Right cardiac atrium (tissue), 5 donors: ENCODE data around the gene SPTSSB. TPM values are rescaled to one million over a fixed set of nuclear protein-coding genes. Genes with fewer than 3 reads are reported as not detected.

ENCODE experiments used
- ATAC-seq, 2 donors: fragments of 200-7000 bp; cut with Tn5 transposase; one replicate each; pipeline versions ENCODE4 v1.8.0 to v1.9.1; 2020; ENCODE audit warnings: moderate library complexity in 2 of 2, mild to moderate bottlenecking in 1 of 2
- DNase-seq, 3 donors: peaks; one replicate each; pipeline ENCODE4 v3.0.0-alpha.2; 2020
- H3K27ac ChIP-seq: one replicate; pipeline ENCODE4 v1.5.1; 2013; ENCODE audit warnings: mild to moderate bottlenecking, low read length, control low read depth, moderate library complexity
- H3K27me3 ChIP-seq: one replicate; pipeline ENCODE4 v1.6.1; 2013; ENCODE audit not compliant: control insufficient read depth, insufficient read depth
- H3K4me1 ChIP-seq: one replicate; pipeline ENCODE4 v1.6.1; 2013; ENCODE audit warnings: low read length; ENCODE audit not compliant: control insufficient read depth, insufficient read depth
- H3K4me3 ChIP-seq: one replicate; pipeline ENCODE4 v1.5.1; 2013; ENCODE audit warnings: low read length, control low read depth
- H3K9me3 ChIP-seq: one replicate; pipeline ENCODE4 v1.6.1; 2013; ENCODE audit warnings: low read length; ENCODE audit not compliant: control insufficient read depth
- WGBS: extraction: QIAGEN DNeasy Blood & Tissue Kit; methylation state at CpG from one replicate; pipeline ENCODE4 v1.1.7; 2013; 5-methylcytosine and 5-hydroxymethylcytosine counted together
- intact Hi-C, 4 donors: fragments of 100-400 bp; cut with DNase I; formaldehyde crosslinking; loops; one replicate each; pipeline versions ENCODE4 v1.11.0 to v1.14.0; 2022 to 2023
- polyA plus RNA-seq: library from polyadenylated mRNA; stranded (reverse); fragments of 200-250 nt; gene quantifications from one replicate; pipeline ENCODE4 v1.2.3, GENCODE V29; 2013
- total RNA-seq, 4 donors: library from RNA; stranded (reverse); fragmentation: NEBNext Ultra II Directional; extraction: Animal tissue kit (Norgen Biotek cat#: 25700); gene quantifications; one replicate each; pipeline ENCODE4 v1.2.1, GENCODE V29; 2021
- donor health status: healthy with polysubstance abuse.
- donor health status: DM: no; HTN: yes; CAD: no.
- donor health status: DM: no; HTN: no; CAD: no.
- donor health status: DM: no; HTN: yes; CAD: no; lungs with severe emphysema.
- donor health status: DM: yes; HTN: yes; CAD: no.

Gene SPTSSB
- total and polyA plus RNA-seq, 5 donors, result 0.09 to 0.45 (median 0.12) TPM; not detected in 2

DNA sequence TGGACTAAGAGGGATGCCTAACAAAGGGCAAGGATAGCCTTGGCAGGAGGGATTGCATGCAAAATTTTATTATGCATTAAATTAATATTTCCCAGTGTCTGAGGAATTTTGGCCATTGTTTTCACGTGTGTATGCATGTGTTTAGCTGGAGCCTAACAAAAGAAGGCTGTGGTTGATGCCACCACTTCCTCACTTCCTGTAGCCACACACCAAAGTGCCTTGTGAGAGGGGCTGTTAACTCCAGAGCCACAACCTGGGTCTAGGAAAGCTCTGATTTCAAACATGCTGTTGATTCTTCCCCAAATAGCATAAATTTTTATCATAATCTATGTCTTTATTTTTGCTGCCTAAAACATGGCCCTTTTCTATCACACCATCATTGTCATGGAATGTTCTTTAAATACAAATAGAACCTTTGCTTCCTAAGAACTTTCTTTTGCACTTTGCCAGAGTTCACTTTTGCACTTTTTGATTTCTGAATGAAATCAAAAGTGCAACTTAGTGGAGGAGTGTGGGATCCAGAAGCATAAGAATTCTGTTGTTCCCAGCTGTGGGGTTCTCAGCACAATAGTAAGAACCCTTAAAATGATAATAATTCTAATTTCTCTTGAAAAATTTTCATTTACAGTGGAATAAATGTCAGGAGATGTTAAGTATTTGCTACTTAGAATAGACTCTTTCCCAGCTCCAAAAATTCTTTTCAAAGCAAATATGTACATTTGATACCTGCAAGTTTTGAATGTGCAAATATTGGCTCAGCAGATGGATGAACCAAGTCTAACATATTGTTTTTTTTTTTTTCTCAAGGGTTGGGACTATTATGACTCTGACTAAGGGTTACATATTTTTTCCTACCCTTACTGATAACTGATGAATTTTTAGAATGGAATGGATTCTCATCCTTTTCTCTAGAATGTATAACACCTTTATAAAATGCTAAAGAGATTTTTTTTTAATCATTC is 35.6 kb upstream of the SPTSSB start:
- 29% methylated on average over 1 of the region's 1 CpG for WGBS
- Histone ChIP-seq H3K4me3 (no peak overlapping the region), H3K9me3 (no peaks in the 10 kb centered on the region), H3K27me3 (no peaks in the 10 kb centered on the region), H3K27ac (no peak overlapping the region), H3K4me1 (no peaks in the 10 kb centered on the region)
- intact Hi-C loops, result loop anchor here in 1 of 4 donors (5.0 kb wide), 1 partner anchor 135 kb away; no protein-coding TSS in a partner anchor
- ATAC-seq, result no peak
- DNase-seq, result no peak

GRCh38 chr3:161405836-161406235 is 34.5 kb upstream of the SPTSSB start:
- DNase-seq (no peak), ATAC-seq (no peak)
- WGBS, result 83% methylated on average over 4 of the region's 4 CpGs
- no peak overlapping the region for H3K27ac ChIP-seq
- H3K27me3 ChIP-seq, result no peaks in the 10 kb centered on the region
- no peaks in the 10 kb centered on the region for H3K9me3 ChIP-seq
- H3K4me1 ChIP-seq, result no peaks in the 10 kb centered on the region
- intact Hi-C loops, result loop anchor here in 1 of 4 donors (5.0 kb wide), 1 partner anchor 134 kb away; no protein-coding TSS in a partner anchor
- H3K4me3 ChIP-seq, result no peak overlapping the region

DNA sequence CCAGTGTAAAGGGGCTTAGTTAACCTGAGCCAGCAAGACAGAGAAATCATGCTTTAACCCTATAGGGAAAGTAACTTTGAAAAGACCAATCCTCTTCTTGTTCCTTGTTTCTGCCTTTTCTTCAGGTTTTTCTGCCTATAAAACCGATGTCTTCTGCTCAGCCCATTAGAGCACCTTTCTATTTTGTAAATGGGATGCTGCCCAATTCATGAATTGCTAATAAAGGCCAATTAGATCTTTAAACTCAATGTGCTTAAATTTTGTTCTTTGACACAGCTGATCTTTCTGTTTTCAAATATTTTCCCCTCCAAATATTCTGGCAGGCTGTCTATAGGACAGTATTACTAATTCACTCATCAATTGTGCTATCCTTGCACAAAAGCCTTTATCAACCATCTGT is 33.8 kb upstream of the SPTSSB start:
- no peak for ATAC-seq
- no peaks in the 10 kb centered on the region for H3K9me3 ChIP-seq
- 46% methylated on average over 1 of the region's 1 CpG for WGBS
- intact Hi-C loops, result loop anchor here in 1 of 4 donors (5.0 kb wide), 1 partner anchor 133 kb away; no protein-coding TSS in a partner anchor
- DNase-seq, result no peak
- H3K4me1 ChIP-seq, result no peaks in the 10 kb centered on the region
- no peak overlapping the region for H3K4me3 ChIP-seq
- no peaks in the 10 kb centered on the region for H3K27me3 ChIP-seq
- no peak overlapping the region for H3K27ac ChIP-seq

DNA sequence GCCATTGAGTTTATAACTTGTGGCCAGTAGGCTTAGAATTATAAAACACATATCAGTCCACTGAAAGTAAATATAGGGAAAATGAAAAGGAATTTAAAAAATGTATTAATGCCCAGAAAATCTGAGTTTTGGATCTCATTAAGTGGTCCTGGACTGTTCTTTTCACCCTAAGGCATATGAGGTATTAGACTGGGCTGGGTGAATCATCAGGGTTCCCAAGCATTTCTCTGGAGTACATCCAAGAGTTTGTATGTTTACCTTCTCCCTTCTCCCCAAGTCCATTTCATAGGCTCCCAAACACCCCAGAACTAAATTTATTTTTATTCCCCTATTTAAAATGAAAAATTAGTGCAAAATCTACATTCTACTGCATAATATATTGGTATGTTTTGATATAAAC is 31.9 kb upstream of the SPTSSB start:
- no peaks in the 10 kb centered on the region for H3K4me1 ChIP-seq
- DNase-seq (no peak), ATAC-seq (no peak)
- intact Hi-C loops, result no loop called here
- H3K27me3 ChIP-seq, result no peaks in the 10 kb centered on the region
- no peaks in the 10 kb centered on the region for H3K9me3 ChIP-seq
- no peak overlapping the region for H3K4me3 ChIP-seq
- no peak overlapping the region for H3K27ac ChIP-seq

DNA sequence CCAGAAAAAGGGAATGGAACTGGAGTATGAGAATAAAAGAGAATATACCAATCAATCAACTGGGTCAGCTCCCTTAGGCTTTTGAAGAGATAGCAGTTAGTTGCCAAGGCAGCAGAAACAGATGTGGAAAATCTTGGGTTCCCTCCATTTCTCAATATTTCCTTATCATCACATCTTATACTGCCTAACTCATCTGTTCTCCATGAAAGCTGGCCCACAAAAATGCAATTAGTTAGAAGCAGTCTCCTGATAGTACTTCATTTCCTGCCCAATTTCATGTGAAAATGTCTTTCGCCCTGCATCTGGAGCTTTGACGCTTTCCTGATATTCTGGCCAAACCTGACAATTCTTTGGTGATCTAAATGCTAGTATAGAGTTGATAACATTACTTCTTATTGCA is 30.1 kb upstream of the SPTSSB start:
- no peak for DNase-seq
- Histone ChIP-seq H3K9me3 (no peaks in the 10 kb centered on the region), H3K27me3 (no peaks in the 10 kb centered on the region), H3K4me1 (no peaks in the 10 kb centered on the region), H3K4me3 (no peak overlapping the region), H3K27ac (no peak overlapping the region)
- 63% methylated on average over 2 of the region's 2 CpGs for WGBS
- intact Hi-C loops, result no loop called here
- no peak for ATAC-seq

DNA sequence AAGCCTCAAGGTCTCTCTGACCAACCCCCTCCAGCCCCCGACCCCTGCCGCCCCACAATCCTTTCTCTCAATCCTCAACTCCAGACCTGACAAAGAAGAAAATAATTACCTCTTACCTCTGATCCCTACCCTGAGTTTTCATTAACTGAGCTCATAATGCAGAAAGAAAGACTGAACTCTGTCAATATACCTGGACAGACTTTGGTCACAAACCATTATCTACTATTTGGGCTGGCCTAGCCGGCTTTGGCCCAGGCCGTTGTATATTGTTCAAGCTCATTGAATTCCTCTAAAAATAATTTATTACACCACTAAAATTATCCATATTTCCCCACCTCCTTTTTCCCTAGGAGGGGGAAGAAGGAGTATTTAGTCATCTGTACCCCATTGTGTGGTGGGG is 29.3 kb upstream of the SPTSSB start:
- Histone ChIP-seq H3K9me3 (no peaks in the 10 kb centered on the region), H3K4me1 (no peaks in the 10 kb centered on the region), H3K4me3 (no peak overlapping the region), H3K27me3 (no peaks in the 10 kb centered on the region), H3K27ac (no peak overlapping the region)
- intact Hi-C loops, result no loop called here
- 71% methylated on average over 4 of the region's 4 CpGs for WGBS
- no peak for DNase-seq
- no peak for ATAC-seq

DNA sequence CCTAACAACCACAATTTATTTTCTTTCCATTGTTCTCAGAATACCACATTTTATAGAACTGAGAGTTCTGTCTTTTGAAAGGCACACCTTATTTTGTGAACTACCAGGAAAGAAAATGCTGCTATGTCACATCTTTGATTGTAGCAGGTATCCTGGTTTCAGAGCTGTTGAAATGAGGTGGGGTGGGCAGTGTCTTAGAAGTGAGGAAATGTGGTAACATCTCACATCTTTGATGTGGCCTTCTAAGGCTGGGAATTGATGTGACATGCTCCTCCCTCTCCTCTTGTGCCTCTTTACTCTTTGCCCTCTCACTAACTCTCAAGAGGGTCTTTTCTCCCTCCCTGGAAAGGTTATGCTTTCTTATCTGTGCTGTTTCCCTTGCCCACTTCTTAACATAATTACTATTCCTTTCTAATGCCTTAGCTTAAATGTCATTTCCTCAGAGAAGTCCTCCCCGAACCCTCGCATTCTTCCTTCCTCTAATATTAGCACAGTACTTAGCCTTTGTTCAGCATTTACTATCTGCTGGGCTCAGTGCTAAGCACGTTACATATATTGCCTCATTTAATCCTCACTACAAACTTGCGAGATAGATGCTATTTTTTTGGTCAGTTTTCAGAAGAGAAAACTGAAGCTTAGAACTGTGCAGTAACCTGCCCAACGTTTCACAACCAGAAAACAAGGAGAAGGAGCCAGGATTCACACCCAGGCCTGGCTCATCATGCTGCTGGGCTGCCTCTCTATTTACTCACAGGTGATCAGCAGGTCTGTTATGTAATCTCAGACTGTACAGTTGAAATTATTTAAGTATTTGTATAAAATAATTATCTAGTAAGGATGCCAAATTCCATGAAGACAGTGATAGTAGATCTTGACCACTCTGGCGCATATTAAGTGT is 24.0 kb upstream of the SPTSSB start:
- H3K9me3 ChIP-seq, result no peaks in the 10 kb centered on the region
- no peak overlapping the region for H3K27ac ChIP-seq
- H3K4me3 ChIP-seq, result no peak overlapping the region
- no peak for ATAC-seq
- no peaks in the 10 kb centered on the region for H3K27me3 ChIP-seq
- intact Hi-C loops, result no loop called here
- no peak for DNase-seq
- H3K4me1 ChIP-seq, result no peaks in the 10 kb centered on the region
- WGBS, result 55% methylated on average over 6 of the region's 6 CpGs

DNA sequence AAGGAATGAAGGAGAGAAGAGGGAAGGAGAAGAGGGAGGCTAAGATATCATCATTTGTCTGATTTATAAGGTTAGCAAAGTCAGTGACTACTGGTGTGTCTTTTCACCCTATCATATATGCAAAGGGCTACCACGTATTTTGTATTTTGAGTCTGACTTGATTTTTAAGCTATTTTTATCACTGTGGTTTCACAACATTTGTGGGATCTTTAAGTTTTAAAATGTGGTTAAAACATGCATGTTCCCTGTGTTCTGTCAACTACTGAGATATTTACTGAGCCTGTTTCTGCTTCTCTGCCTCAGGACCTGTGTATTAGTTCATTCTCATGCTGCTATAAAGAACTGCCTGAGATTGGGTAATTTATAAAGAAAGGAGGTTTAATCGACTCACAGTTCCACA is 22.5 kb upstream of the SPTSSB start:
- Histone ChIP-seq H3K4me1 (no peaks in the 10 kb centered on the region), H3K27ac (no peak overlapping the region), H3K27me3 (no peaks in the 10 kb centered on the region), H3K9me3 (no peaks in the 10 kb centered on the region), H3K4me3 (no peak overlapping the region)
- 71% methylated on average over 2 of the region's 2 CpGs for WGBS
- no peak for DNase-seq
- intact Hi-C loops, result no loop called here
- ATAC-seq, result no peak

- Histone ChIP-seq H3K4me3 (no peak overlapping the region), H3K27ac (no peak overlapping the region), H3K9me3 (no peaks in the 10 kb centered on the region), H3K27me3 (no peaks in the 10 kb centered on the region), H3K4me1 (no peaks in the 10 kb centered on the region)
- ATAC-seq (no peak), DNase-seq (no peak)
- intact Hi-C loops, result no loop called here
Measured at GRCh38 chr3:161393310-161393709, 22.0 kb upstream of the SPTSSB start.

DNA sequence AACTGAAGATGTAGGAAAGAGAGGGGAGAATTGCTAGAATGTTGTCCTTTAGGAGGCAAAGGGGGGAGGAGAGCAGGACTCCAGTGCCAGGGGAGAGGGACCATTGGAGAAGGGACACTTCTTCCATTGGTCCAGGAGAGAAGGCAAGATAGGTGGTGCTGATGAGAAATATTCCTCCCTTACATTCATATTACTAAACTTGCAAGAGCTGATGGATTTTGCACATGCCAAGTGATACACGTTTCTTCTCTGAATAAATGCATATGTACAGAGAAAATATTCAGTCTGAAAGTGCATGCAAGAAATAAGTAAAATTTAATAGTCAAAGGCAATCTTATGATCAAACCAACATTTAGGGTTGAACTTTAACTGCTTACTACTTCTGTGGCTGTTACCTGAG is 21.5 kb upstream of the SPTSSB start:
- Histone ChIP-seq H3K9me3 (no peaks in the 10 kb centered on the region), H3K27me3 (no peaks in the 10 kb centered on the region), H3K4me1 (no peaks in the 10 kb centered on the region), H3K27ac (no peak overlapping the region), H3K4me3 (no peak overlapping the region)
- 75% methylated on average over 1 of the region's 1 CpG for WGBS
- DNase-seq (no peak), ATAC-seq (no peak)
- intact Hi-C loops, result no loop called here

- Histone ChIP-seq H3K27ac (no peak overlapping the region), H3K4me1 (no peaks in the 10 kb centered on the region), H3K27me3 (no peaks in the 10 kb centered on the region), H3K9me3 (no peaks in the 10 kb centered on the region), H3K4me3 (no peak overlapping the region)
- no peak for ATAC-seq
- no peak for DNase-seq
- intact Hi-C loops, result no loop called here
- WGBS, result 86% methylated on average over 2 of the region's 2 CpGs
Measured at GRCh38 chr3:161390200-161390599, 18.9 kb upstream of the SPTSSB start.
